H1 (cell line): ENCODE results near the gene TAAR1. TPM values are rescaled to one million over a fixed set of nuclear protein-coding genes. Genes with fewer than 3 reads are reported as not detected.

Experiments
- JUND ChIP-seq: IDR thresholded peaks from 2 replicates; pipeline ENCODE4 v1.6.1; 2011; ENCODE audit warnings: mild to moderate bottlenecking, improper control_type of control experiment, low read length
- PHF8 ChIP-seq: fragments of 200-600 bp; sonication (generic); conservative IDR thresholded peaks from 2 replicates; pipeline ENCODE4 v1.7.1; 2012; ENCODE audit warnings: low read depth, mild to moderate bottlenecking, inconsistent platforms, low read length, moderate library complexity
- polyA plus RNA-seq, 7 experiments: library from polyadenylated mRNA; depleted of rRNA in 3 of 7; stranded (reverse) in 5 of 7; unstranded in 2 of 7; fragments of >200 nt in 5 of 7; fragments of 200-250 nt in 2 of 7; gene quantifications; 1 replicate in 5 of 7; 2 replicates in 1 of 7; 4 replicates in 1 of 7; pipeline versions ENCODE4 v1.2.1 to v1.2.3, GENCODE V29; 2011 to 2013; ENCODE audit warnings: missing spikeins in 2 of 7, mixed read lengths in 2 of 7
- total RNA-seq: library from RNA; stranded (reverse); fragmentation: NEBNext Ultra II Directional; extraction: Animal tissue kit (Norgen Biotek cat#: 25700); gene quantifications from 2 replicates; pipeline ENCODE4 v1.2.1, GENCODE V29; 2021
- TF ChIP-seq, protein P1 (sequence below): fragments of 300-600 bp; sonication (generic); IDR thresholded peaks from 2 replicates; pipeline ENCODE4 v1.7.1; 2012; ENCODE audit warnings: low read length, moderate library complexity, mild to moderate bottlenecking, inconsistent platforms; ENCODE audit not compliant: insufficient replicate concordance
- TF ChIP-seq, protein P2 (sequence below), 3 experiments: IDR thresholded peaks; 1 replicate in 2 of 3; 2 replicates in 1 of 3; pipeline versions ENCODE4 v1.5.1 to v1.6.1; 2011; ENCODE audit warnings: low read length in 3 of 3, mild to moderate bottlenecking in 3 of 3, inconsistent platforms in 2 of 3, low read depth in 1 of 3, moderate library complexity in 1 of 3; ENCODE audit not compliant: insufficient read depth in 1 of 3; ENCODE audit errors: control extremely low read depth in 1 of 3

Gene TAAR1
- total and polyA plus RNA-seq, 2 of the 8 experiments (the other 6 are each of a cell fraction or from before 2014, with no cell fraction given): not detected

DNA sequence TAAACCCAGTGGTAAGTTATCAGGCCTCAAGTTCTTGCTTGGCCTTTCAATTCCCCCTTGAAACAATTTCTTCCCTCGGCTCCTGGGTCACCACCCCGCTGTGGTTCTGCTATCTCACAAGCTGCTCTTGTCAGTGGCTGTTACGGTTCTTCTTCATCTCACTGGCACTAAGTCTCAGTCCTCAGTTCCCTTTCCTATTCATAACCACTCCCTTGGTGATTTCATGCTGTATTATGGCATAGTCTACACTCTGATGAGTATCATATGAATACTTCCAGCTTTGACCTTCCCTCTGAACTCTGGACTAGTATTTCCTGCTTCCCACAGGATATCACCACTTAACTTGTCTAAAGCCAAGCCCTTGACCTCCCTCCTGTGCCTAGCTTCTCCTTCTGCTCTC, 7.9 kb downstream of the TAAR1 start (continued):
- TF ChIP-seq PHF8 (no peak), JUND (no peak)
- TF ChIP-seq, protein P1, sequence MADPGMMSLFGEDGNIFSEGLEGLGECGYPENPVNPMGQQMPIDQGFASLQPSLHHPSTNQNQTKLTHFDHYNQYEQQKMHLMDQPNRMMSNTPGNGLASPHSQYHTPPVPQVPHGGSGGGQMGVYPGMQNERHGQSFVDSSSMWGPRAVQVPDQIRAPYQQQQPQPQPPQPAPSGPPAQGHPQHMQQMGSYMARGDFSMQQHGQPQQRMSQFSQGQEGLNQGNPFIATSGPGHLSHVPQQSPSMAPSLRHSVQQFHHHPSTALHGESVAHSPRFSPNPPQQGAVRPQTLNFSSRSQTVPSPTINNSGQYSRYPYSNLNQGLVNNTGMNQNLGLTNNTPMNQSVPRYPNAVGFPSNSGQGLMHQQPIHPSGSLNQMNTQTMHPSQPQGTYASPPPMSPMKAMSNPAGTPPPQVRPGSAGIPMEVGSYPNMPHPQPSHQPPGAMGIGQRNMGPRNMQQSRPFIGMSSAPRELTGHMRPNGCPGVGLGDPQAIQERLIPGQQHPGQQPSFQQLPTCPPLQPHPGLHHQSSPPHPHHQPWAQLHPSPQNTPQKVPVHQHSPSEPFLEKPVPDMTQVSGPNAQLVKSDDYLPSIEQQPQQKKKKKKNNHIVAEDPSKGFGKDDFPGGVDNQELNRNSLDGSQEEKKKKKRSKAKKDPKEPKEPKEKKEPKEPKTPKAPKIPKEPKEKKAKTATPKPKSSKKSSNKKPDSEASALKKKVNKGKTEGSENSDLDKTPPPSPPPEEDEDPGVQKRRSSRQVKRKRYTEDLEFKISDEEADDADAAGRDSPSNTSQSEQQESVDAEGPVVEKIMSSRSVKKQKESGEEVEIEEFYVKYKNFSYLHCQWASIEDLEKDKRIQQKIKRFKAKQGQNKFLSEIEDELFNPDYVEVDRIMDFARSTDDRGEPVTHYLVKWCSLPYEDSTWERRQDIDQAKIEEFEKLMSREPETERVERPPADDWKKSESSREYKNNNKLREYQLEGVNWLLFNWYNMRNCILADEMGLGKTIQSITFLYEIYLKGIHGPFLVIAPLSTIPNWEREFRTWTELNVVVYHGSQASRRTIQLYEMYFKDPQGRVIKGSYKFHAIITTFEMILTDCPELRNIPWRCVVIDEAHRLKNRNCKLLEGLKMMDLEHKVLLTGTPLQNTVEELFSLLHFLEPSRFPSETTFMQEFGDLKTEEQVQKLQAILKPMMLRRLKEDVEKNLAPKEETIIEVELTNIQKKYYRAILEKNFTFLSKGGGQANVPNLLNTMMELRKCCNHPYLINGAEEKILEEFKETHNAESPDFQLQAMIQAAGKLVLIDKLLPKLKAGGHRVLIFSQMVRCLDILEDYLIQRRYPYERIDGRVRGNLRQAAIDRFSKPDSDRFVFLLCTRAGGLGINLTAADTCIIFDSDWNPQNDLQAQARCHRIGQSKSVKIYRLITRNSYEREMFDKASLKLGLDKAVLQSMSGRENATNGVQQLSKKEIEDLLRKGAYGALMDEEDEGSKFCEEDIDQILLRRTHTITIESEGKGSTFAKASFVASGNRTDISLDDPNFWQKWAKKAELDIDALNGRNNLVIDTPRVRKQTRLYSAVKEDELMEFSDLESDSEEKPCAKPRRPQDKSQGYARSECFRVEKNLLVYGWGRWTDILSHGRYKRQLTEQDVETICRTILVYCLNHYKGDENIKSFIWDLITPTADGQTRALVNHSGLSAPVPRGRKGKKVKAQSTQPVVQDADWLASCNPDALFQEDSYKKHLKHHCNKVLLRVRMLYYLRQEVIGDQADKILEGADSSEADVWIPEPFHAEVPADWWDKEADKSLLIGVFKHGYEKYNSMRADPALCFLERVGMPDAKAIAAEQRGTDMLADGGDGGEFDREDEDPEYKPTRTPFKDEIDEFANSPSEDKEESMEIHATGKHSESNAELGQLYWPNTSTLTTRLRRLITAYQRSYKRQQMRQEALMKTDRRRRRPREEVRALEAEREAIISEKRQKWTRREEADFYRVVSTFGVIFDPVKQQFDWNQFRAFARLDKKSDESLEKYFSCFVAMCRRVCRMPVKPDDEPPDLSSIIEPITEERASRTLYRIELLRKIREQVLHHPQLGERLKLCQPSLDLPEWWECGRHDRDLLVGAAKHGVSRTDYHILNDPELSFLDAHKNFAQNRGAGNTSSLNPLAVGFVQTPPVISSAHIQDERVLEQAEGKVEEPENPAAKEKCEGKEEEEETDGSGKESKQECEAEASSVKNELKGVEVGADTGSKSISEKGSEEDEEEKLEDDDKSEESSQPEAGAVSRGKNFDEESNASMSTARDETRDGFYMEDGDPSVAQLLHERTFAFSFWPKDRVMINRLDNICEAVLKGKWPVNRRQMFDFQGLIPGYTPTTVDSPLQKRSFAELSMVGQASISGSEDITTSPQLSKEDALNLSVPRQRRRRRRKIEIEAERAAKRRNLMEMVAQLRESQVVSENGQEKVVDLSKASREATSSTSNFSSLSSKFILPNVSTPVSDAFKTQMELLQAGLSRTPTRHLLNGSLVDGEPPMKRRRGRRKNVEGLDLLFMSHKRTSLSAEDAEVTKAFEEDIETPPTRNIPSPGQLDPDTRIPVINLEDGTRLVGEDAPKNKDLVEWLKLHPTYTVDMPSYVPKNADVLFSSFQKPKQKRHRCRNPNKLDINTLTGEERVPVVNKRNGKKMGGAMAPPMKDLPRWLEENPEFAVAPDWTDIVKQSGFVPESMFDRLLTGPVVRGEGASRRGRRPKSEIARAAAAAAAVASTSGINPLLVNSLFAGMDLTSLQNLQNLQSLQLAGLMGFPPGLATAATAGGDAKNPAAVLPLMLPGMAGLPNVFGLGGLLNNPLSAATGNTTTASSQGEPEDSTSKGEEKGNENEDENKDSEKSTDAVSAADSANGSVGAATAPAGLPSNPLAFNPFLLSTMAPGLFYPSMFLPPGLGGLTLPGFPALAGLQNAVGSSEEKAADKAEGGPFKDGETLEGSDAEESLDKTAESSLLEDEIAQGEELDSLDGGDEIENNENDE: no peak
- TF ChIP-seq, protein P2, sequence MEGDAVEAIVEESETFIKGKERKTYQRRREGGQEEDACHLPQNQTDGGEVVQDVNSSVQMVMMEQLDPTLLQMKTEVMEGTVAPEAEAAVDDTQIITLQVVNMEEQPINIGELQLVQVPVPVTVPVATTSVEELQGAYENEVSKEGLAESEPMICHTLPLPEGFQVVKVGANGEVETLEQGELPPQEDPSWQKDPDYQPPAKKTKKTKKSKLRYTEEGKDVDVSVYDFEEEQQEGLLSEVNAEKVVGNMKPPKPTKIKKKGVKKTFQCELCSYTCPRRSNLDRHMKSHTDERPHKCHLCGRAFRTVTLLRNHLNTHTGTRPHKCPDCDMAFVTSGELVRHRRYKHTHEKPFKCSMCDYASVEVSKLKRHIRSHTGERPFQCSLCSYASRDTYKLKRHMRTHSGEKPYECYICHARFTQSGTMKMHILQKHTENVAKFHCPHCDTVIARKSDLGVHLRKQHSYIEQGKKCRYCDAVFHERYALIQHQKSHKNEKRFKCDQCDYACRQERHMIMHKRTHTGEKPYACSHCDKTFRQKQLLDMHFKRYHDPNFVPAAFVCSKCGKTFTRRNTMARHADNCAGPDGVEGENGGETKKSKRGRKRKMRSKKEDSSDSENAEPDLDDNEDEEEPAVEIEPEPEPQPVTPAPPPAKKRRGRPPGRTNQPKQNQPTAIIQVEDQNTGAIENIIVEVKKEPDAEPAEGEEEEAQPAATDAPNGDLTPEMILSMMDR (IDR thresholded peaks at IDR 0.05; ENCODE audit: control extremely low read depth in 1 of 3, insufficient read depth in 1 of 3, low read depth in 1 of 3, low read length in 3 of 3): no peak
